Suprapubic skin (tissue), 4 donors: ENCODE data around the gene RBM7.

Experiments used
- POLR2A ChIP-seq, 2 donors: fragments of 450-650 bp; IDR thresholded peaks; one replicate each; pipeline ENCODE4 v1.6.1; 2017; ENCODE audit warnings: antibody characterized with exemption in 2 of 2, mild to moderate bottlenecking in 2 of 2, moderate library complexity in 2 of 2
- POLR2AphosphoS5 ChIP-seq, 3 donors: sonication (generic); formaldehyde crosslinking; IDR thresholded peaks; one replicate each; pipeline ENCODE4 v1.6.1; 2017; ENCODE audit warnings: antibody characterized with exemption in 3 of 3

DNA sequence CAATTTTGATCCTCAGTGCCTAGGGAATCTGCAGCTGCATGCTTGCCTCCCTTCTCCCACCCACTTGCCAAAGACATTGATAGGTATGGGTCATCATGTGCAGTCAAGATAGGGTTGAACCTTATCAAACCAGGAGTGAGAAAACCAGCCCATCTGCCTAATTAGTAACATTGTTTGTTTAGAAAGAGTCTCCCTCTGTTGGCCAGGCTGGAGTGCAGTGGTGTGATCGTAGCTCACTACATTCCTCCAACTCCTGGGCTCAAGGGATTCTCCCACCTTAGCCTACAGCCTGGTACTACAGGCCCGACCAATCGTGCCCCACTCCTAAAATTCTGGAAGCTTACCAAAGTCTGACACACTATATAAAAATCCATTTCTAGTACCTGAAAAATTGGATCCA is 4.7 kb upstream of the RBM7 start:
- TF ChIP-seq POLR2AphosphoS5 (IDR thresholded peaks at IDR 0.05) (no peak), POLR2A (IDR thresholded peaks at IDR 0.05) (no peak)
